Inflammatory macrophage (primary cell): ENCODE data around the gene ITGAE.
"Not testable (repeated sequence)": the region's sequence is repeated elsewhere in the genome, so short reads cannot be mapped to it uniquely, and the experiment has no call there.

Experiments used
- DNase-seq, 2 donors: peaks; one replicate each; pipeline ENCODE4 v3.0.0-alpha.2; 2020 to 2022
- total RNA-seq, 18 experiments: gene quantifications; one replicate each; lab custom pipeline; 2026; ENCODE audit warnings: mixed read lengths in 6 of 18, inconsistent platforms in 2 of 18; lab: John Stamatoyannopoulos, UW

The ITGAE gene, protein sequence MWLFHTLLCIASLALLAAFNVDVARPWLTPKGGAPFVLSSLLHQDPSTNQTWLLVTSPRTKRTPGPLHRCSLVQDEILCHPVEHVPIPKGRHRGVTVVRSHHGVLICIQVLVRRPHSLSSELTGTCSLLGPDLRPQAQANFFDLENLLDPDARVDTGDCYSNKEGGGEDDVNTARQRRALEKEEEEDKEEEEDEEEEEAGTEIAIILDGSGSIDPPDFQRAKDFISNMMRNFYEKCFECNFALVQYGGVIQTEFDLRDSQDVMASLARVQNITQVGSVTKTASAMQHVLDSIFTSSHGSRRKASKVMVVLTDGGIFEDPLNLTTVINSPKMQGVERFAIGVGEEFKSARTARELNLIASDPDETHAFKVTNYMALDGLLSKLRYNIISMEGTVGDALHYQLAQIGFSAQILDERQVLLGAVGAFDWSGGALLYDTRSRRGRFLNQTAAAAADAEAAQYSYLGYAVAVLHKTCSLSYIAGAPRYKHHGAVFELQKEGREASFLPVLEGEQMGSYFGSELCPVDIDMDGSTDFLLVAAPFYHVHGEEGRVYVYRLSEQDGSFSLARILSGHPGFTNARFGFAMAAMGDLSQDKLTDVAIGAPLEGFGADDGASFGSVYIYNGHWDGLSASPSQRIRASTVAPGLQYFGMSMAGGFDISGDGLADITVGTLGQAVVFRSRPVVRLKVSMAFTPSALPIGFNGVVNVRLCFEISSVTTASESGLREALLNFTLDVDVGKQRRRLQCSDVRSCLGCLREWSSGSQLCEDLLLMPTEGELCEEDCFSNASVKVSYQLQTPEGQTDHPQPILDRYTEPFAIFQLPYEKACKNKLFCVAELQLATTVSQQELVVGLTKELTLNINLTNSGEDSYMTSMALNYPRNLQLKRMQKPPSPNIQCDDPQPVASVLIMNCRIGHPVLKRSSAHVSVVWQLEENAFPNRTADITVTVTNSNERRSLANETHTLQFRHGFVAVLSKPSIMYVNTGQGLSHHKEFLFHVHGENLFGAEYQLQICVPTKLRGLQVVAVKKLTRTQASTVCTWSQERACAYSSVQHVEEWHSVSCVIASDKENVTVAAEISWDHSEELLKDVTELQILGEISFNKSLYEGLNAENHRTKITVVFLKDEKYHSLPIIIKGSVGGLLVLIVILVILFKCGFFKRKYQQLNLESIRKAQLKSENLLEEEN
- 17.7 to 163 (median 58.8) reads per million in 18 experiments for total RNA-seq

- DNase-seq, result peak; percentile 40 to 91
Measured at GRCh38 chr17:3800362-3801271, at the start of gene ITGAE. ITGAE (minus strand) TSS chr17:3801188; CDS start chr17:3801144, 44 bp downstream.

DNA sequence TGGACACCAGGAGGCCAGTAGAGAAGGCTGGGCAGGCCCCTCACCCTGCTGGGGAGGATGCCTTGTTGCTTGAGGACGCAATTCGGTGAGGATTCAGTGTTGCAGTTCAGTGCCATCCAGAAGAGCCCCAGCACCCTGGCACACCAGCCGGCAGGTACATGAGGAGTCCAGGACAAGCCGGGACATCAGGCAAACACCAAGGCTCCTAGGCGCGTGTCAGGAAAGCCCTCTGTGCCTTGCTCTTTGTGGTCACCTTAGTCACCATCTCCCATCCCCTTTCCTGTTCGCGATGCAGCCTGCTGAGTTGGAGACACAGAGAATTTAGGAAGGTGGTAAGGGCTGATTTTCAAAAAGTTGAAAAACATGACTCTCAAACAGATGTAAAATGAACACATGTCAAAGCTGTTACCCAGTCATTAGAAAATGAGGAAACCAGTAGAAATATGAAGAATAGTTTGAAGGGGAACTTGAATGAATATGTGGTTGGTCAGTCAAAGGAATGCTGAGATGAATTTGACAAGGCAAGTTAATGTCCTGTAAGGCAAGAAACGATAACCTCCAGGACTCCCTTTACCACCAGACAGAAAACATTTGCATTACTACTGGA, 47.3 kb upstream of the ITGAE start:
- peak in 1 of 2 donors; percentile 56 for DNase-seq

DNA sequence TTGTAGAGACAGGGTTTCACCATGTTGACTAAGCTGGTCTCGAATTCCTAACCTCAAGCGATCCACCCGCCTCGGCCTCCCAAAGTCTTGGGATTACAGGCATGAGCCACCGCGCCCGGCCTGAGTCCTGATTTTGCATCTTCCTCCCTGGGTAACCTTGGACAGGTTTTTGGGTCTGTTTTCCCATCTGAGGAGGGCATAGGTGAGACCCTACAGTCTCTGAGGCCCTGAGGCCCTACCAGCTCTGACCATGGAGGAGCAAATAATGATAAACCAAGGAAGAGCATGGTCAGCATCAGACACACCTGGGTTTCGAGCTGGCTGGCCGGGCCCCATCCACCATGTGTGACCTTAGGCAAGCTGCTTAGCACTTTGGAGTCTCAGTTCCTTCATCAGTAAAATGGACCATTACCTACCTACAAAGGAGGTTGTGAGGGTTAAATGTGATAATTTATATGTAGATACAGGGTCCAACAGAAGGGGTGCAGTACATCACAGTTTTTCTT, 46.2 kb upstream of the ITGAE start:
- no peak for DNase-seq

GRCh38 chr17:3846437-3847164, 45.6 kb upstream of the ITGAE start:
- DNase-seq, result no peak

GRCh38 chr17:3845621-3846436, 44.8 kb upstream of the ITGAE start, which contains the start of gene NCBP3:
NCBP3 (minus strand) TSS chr17:3846246; CDS start chr17:3846223, 23 bp downstream.
- peak; percentile 97 to 98 for DNase-seq

GRCh38 chr17:3845291-3845620, 44.3 kb upstream of the ITGAE start:
- DNase-seq, result peak in 1 of 2 donors; percentile 22

GRCh38 chr17:3844556-3844955, 43.6 kb upstream of the ITGAE start:
- DNase-seq, result not testable (repeated sequence)

- DNase-seq, result peak; percentile 33 to 34
Measured at GRCh38 chr17:3843935-3844516, 43.0 kb upstream of the ITGAE start.

GRCh38 chr17:3838206-3838605, 37.2 kb upstream of the ITGAE start:
- no peak for DNase-seq

- no peak for DNase-seq
Measured at GRCh38 chr17:3836551-3836950, 35.6 kb upstream of the ITGAE start.

GRCh38 chr17:3835410-3836229, 34.6 kb upstream of the ITGAE start:
- DNase-seq, result peak; percentile 41 to 66

DNA sequence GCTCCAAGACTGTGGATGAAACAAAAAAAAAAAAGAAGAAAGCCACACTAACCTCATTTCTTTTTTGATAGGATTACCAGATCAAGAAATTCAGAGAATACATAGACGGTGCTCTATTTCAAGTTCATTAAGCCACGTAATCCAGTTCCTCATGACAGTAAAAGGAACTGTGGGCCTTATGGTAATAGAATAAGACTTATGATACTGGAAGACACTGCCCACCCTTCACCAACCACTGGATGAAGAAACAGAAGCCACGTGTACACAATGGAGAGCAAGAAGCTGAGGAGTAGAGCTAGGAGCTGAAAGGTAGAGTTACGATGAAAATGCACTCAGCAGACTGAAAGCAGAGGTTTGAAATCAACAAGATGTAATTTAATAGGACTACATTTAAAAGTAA, 33.8 kb upstream of the ITGAE start:
- peak; percentile 90 for DNase-seq

DNA sequence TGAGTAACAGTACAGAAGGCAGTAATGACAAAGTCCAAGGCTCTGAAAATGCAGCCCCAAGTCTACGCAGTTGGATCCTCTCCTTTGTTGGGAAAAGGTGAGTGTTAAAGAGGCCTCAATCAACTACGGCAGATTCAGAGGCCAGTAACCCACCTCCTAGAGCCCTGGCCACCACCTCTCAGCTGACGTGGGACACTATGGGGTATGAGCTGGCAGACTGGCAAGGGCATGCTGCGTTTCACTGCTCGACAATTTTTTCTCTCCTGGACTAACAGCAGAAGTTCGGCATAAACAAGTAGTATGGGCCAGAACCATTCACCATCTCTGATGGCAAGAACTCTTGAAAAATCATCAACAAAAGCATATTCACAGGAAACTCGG, 27.9 kb upstream of the ITGAE start:
- DNase-seq, result no peak

- no peak for DNase-seq
Measured at GRCh38 chr17:3828151-3828851, 27.3 kb upstream of the ITGAE start.

GRCh38 chr17:3827124-3827773, 26.3 kb upstream of the ITGAE start:
- peak; percentile 78 to 85 for DNase-seq

DNA sequence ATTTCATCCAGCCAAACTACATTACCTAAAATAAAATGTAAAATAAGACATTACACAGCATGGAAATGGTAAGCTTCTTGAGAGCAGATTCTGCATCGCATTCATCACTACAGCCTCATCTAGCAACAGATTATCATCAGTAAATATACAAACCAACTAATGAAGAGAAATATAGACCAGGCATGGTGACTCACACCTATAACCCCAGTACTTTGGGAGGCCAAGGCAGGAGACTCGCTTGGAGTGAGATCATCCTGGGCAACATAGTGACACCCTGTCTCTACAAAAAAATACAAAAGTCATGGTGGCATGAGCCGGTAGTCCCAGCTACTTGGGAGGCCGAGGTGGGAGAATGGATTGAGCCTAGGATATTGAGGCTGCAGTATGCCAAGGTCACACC, 25.2 kb upstream of the ITGAE start:
- DNase-seq, result no peak

- no peak for DNase-seq
Measured at GRCh38 chr17:3821101-3821500, 20.1 kb upstream of the ITGAE start.
